ENCODE results near the gene AVL9.
"Not testable (repeated sequence)": the region's sequence is repeated elsewhere in the genome, so short reads cannot be mapped to it uniquely, and the experiment has no call there.

AVL9 gene

DNA sequence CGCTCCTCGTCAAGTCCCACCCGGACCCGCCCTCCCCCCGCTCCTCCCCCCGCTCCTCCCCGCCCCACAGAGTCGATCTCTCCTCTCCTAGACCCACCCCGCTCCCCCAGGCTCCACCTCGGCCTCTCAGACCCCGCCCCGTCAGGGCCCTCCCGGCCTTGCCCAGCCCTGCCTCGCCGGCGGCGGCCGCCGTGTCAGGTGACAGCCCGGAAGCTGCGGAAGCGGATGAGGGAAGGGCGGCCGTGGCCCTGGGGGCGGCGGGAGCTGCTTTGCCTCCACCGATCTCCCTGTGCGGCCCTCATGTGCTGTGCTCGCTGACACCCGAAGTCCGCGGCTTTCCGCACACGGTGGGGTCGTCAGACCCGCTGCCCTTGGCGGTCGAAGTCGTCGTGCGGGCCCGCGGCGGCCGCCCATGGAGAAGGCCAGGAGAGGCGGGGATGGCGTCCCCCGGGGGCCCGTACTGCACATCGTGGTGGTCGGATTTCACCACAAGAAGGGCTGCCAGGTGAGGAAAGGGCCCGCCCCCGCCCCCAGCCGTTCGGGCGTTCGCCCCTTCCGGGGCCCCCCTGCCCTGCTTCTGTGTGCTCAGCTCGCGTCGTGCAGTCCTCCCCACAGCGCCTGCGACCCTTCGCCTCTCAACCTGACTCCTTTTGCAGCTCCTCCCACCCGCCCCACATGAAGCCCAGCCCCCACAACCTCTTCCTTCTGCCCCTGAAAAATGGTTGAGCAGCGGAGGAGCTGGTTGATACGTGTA, at the start of gene AVL9:
AVL9 (plus strand) TSS at position 192 of the 754 bp plus-strand sequence; CDS start at position 413, 221 bp downstream.
- in situ Hi-C loops (cut with HindIII; ENCODE audit: low sequenced_read_pairs): no loop called here

DNA sequence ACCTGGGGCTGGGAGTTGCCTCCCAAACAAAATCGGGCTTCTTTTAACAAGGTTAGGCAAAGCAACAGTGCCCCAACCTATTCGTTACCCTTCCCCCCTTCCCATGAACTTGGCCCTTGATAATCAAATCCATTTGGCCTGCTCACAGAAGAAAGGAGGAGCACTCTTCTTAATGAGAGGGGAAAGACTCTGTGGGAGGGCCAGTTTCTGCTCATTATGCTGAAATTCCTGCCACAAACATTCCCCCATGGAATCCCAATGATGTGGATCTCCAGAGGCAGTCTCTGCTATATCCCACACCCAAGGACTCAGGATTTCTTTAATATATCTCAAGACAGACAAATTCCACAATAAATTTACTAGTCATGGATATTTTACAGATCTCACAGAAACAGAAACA, 48.1 kb upstream of the AVL9 start:
- in situ Hi-C loops (cut with HindIII; ENCODE audit: low sequenced_read_pairs): no loop called here

DNA sequence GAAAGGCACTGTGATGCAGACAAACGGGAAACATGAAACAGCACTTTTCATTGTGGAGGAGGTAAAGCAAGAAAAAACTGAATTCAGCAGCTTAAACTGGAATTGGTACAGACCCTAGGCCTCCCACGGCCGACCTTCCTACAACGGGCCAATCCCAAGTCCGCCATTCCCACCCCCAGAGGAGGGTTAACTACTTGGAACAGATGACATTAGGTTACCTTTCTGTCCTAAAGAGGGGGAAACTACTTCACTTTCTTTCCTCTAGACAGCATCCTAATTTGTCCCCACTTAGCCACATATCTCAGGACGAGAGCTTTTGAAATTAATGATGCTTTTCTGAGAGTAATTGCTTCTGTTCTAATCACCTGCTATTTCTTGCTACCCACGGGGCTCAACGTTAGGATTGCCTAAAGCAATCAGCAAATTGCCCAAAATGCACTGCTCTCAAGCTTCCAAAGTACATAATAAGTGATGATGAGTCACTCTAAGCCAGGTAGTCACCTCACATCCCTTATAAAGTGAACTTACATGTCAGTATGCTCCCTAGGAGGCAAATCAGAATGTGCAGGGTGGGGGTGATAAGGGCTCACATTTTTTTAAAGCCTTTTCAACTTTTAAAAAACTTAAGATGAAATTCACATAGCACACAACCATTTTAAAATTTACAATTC, 41.8 kb upstream of the AVL9 start:
- in situ Hi-C loops (cut with HindIII; ENCODE audit: low sequenced_read_pairs): no loop called here

DNA sequence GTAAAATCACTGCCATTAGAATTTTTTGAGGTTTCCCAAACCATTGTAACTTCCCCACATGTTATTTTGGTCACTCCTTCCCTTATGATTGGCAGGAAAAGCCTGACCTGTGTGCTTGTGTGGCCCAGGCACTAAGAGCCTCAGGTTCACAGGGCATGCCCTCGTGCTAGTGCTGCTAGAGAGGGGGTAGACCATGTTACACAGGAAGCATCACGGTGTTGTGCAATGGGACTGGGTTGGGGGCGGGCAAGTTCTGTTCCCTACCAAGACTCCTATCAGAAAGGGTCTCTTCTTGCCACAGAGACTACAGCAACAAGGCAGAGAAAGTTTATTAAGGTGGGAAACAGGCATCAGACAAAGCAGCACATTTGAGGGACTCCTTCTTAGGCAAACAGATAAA, 37.3 kb upstream of the AVL9 start:
- in situ Hi-C loops (cut with HindIII; ENCODE audit: low sequenced_read_pairs): no loop called here

DNA sequence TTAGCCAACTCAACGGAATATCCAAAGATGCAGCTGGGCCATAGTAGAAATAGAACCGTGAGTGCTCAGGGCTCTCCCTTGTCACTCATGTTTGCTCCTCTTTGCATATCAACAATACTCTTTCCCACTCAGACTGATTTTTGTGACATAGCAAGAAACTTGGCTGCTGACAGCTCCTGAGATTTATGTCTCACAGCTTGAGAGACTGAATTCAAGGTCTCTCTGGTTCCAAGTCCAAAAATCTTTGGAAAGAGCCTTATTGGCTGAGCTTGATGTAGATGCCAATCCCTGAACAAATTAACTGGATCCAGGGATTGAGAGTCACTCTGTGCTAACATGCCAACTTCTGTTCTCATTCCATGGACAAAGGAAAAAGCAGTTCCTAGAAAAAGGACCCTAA, 35.5 kb upstream of the AVL9 start:
- in situ Hi-C loops (cut with HindIII; ENCODE audit: low sequenced_read_pairs): no loop called here

DNA sequence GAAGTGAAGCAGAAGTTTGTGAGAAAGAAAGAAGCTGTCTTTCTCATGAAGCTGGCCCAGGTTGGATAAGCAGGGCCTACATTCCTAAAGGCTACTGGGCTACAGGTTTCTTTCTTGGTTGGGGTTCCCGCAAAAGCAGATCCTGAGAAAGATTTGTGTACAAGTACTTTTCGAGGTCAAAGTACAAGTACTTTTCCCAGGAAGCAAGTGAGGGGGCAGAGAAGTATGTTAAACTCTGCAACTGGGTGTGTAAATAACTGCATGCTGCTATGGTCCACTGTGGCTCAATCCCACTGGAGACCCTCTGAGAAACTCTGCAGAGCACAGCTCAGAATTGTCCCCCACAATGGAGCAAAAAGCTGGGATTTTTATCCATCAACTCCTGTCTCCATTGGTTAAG, 33.8 kb upstream of the AVL9 start:
- in situ Hi-C loops (cut with HindIII; ENCODE audit: low sequenced_read_pairs): no loop called here

DNA sequence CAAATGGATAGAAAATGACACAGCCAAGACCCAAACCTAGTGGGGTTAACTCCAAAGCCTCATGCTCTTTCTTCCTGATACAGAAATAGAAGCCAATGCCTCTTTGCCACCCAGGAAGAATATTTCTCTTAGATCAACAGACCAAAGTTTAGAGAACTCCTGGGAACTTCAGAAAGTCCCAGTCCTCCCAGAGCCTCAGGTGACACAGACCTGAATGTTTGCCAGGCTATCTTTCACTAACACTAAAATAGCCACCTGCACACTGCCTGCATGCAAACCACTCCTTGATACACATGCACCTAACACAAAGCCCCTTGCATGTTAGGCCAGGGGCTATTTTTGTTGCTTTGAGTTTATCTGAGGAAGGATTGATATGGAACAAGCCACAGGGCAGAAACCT, 32.8 kb upstream of the AVL9 start:
- in situ Hi-C loops (cut with HindIII; ENCODE audit: low sequenced_read_pairs): no loop called here

DNA sequence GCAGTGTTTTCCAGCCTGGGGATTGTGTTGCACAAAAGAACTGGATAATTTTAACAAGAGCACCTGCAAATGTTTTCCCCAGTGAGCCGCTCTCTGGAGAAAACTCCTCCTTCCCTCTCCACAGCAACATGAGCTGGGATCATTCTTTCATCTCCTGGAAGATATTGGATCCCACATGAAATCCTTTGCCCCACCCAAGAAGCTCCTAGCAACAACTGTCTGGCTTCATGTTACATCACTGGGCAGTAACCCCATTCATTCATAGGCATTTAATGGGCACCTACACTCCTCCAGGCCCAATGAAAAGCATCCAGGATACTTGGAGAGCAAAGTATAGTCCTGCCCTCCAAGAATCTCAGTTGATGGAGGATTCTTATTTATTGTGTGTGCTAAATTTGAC, 32.3 kb upstream of the AVL9 start:
- in situ Hi-C loops (cut with HindIII; ENCODE audit: low sequenced_read_pairs): no loop called here

DNA sequence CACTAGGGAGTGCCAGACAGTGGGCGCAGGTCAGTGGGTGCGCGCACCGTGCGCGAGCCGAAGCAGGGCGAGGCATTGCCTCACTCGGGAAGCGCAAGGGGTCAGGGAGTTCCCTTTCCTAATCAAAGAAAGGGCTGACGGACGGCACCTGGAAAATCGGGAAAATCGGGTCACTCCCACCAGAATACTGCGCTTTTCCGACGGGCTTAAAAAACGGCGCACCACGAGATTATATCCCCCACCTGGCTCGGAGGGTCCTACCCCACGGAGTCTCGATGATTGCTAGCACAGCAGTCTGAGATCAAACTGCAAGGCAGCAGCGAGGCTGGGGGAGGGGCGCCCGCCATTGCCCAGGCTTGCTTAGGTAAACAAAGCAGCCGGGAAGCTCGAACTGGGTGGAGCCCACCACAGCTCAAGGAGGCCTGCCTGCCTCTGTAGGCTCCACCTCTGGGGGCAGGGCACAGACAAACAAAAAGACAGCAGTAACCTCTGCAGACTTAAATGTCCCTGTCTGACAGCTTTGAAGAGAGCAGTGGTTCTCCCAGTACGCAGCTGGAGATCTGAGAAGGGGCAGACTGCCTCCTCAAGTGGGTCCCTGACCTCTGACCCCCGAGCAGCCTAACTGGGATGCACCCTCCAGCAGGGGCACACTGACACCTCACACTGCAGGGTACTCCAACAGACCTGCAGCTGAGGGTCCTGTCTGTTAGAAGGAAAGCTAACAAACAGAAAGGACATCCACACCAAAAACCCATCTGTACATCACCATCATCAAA, 30.5 kb upstream of the AVL9 start:
- in situ Hi-C loops (cut with HindIII; ENCODE audit: low sequenced_read_pairs): not testable (repeated sequence)

DNA sequence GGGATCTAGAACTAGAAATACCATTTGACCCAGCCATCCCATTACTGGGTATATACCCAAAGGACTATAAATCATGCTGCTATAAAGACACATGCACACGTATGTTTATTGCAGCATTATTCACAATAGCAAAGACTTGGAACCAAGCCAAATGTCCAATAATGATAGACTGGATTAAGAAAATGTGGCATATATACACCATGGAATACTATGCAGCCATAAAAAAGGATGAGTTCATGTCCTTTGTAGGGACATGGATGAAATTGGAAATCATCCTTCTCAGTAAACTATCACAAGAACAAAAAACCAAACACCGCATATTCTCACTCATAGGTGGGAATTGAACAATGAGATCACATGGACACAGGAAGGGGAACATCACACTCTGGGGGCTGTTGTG, 25.3 kb upstream of the AVL9 start:
- in situ Hi-C loops (cut with HindIII; ENCODE audit: low sequenced_read_pairs): not testable (repeated sequence)

DNA sequence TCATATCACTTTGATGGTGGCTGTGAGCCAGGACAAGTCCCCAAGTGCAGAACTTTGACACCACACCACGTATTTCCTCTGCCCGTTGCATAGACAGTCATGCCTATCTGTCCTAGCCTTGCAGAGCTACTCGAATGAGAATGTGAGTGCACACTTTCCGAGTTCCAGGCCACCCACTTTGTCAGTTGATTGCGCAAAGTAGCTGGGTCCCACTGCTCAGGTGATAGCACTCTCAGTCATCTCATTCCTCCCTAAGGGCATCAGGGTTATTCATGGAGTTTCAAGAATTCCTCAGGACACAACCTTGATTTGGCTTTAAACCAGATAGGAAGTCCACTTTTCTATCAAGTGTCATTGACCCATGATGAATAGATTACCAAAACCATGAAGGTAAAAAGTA, 24.4 kb upstream of the AVL9 start:
- in situ Hi-C loops (cut with HindIII; ENCODE audit: low sequenced_read_pairs): no loop called here

DNA sequence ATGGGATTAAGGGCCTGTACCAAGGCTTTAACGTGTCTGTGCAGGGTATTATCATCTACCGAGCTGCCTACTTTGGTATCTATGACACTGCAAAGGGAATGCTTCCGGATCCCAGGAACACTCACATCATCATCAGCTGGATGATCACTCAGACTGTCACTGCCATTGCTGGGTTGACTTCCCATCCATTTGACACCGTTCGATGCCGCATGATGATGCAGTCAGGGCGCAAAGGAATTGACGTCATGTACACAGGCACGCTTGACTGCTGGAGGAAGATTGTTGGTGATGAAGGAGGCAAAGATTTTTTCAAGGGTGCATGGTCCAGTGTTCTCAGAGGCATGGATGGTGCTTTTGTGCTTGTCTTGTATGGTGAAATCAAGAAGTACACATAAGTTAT, 23.3 kb upstream of the AVL9 start:
- in situ Hi-C loops (cut with HindIII; ENCODE audit: low sequenced_read_pairs): no loop called here

DNA sequence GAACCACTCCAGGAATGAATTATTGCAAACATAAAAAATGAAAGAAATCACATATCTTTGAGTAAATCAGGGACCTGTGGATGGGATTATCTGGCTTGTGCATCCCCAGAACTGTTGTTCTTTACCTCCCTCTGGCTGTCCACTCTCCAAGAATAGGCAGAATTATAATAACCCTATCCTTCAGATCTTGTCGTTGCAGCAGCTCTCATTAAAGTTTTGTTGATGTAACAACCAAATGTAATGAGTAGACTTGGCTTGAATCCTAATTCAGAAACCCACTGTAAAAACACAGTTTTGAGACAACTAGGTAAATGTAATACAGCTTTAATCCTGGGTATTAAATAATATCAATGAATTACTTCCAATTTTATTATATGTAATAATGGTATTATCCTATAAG, 21.3 kb upstream of the AVL9 start:
- in situ Hi-C loops (cut with HindIII; ENCODE audit: low sequenced_read_pairs): no loop called here

DNA sequence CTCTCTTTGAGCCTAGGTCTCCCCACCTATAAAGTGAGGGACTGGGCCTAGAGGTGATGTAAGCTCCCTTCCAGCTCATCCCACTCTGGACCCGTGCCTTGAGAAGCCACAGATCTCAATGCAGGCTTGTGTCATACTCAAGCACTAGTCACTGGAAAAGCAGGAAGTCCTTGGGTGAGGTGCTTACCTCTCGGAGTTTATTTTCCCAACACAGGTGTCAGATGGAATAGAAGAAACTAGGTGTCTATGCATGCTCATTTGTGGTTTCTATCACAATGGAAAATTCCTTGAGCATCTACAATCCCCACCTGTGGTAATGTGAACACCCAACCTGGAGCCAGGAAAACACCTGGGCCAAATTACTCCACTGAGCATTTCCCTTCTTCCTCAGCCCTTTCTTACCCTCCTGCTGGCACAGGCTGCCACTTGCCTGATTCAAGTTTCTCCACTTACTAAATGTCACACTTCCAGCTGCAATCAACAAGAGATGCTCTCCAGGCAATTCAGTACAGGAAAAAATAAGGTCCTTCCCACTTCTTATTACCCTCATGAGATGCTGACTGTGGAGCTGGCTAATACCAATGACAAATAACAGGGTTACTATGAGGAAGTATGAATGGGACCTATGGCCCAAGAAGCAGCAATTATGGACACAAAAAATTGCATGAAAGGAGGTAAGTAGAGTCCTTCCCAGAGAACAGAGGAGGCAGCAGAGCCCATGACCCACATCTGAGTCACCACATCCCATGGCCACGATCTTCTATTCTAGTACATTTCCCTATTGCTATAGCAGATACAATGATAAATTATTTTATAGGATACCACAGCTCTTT, 18.3 kb upstream of the AVL9 start:
- in situ Hi-C loops (cut with HindIII; ENCODE audit: low sequenced_read_pairs): no loop called here

DNA sequence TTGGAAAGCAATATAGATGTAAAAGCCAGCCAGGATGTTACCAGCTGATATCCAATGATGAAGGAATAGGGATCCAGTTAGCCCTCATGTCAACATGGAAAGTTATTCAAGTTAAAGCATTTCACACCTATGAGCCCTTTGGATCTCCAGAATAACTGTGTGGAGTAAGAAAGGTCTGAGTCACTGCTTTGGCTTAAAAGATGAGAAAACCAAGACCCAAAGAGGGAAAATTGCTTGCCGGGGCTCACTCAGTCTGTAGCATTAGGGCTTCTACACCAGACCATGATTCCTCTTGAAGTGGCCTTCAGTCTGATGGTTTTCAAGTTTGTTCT, 17.7 kb upstream of the AVL9 start:
- in situ Hi-C loops (cut with HindIII; ENCODE audit: low sequenced_read_pairs): no loop called here

DNA sequence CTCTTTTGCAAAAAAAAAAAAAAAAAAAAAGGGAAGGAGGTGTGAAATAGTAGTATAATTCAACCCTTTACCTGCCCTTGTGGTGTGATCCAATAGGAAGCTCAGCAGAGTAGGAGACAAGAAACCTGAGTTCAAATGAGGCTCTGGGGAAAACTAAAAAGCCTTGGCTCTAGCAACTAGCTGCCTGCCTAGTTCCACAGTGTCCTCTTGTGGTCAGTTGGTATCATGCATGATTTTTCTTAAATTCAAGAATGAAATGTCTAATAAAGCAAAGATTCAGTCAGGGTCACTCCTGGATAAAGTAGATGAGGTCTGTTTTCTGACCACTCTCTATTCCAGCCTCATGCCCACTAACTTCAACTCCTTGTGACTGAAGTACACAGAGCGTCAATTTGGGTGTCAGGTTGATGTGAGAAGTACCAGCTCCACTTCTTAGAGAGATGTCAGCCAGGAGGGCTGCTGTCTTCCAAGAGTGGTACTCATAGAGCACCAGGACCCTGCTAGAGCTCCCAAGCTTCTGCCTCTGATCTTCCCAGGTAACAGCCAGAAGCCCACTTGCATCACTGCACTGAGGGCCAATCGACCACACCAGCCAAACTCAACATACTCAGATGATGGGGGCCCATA, 15.6 kb upstream of the AVL9 start:
- in situ Hi-C loops (cut with HindIII; ENCODE audit: low sequenced_read_pairs): loop anchor here (10.0 kb wide), 1 partner anchor 265 kb away; no protein-coding TSS in a partner anchor

DNA sequence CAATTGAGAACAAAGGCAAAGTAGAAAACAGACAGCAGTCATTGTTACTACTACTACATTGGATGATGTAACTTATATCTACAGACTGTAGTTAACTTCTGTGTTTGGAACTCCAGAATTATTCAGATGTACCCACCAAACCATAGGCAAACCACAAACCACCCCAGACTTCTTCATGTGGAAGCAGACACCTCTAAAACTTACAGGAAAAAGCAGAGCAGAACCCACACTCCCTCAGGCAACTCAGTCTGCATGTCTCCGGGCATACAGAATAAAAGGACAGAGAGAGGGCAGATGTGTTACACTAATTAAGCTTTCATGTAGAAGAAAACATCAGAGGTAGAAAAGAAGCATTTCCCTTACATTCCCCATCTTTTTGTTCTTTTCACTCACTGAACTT, 14.1 kb upstream of the AVL9 start:
- in situ Hi-C loops (cut with HindIII; ENCODE audit: low sequenced_read_pairs): loop anchor here (10.0 kb wide), 1 partner anchor 266 kb away; no protein-coding TSS in a partner anchor

DNA sequence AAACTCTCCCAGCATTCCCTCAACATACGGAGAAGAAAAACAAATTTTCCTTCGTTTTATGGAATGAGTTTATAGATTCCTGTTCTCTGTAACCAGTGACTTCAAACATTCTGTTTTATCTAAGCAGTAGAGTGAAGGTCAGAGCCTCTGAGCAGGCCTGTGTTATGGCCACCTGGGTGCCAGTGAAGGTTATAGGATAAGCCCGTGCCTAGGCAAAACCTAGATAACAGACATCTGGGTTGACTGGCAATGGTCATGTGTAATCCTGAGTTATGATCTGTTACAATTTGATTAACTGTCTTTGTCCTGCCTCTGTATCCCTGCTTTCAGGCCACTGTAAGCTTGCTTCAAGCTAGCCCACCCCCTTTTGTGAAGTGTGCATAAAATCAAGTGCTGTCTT, 13.4 kb upstream of the AVL9 start:
- in situ Hi-C loops (cut with HindIII; ENCODE audit: low sequenced_read_pairs): loop anchor here (10.0 kb wide), 1 partner anchor 267 kb away; no protein-coding TSS in a partner anchor

DNA sequence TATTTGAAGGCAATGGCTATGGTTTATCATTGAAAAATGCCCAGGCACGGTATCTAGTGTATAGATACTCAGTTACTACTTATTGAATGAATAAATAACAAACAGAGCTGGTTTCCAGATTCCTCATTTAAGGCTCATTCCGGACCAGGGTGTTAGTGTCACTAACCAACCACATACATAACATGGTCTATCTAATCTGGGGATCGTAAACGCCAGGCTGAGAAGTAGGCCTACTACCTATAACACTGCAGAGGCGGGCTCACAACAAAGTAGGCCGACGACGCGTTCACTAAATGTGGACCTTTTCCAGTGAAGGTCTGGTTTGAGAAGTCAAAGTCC, 5.5 kb upstream of the AVL9 start:
- in situ Hi-C loops (cut with HindIII; ENCODE audit: low sequenced_read_pairs): loop anchor here (10.0 kb wide), 1 partner anchor 275 kb away; no protein-coding TSS in a partner anchor

DNA sequence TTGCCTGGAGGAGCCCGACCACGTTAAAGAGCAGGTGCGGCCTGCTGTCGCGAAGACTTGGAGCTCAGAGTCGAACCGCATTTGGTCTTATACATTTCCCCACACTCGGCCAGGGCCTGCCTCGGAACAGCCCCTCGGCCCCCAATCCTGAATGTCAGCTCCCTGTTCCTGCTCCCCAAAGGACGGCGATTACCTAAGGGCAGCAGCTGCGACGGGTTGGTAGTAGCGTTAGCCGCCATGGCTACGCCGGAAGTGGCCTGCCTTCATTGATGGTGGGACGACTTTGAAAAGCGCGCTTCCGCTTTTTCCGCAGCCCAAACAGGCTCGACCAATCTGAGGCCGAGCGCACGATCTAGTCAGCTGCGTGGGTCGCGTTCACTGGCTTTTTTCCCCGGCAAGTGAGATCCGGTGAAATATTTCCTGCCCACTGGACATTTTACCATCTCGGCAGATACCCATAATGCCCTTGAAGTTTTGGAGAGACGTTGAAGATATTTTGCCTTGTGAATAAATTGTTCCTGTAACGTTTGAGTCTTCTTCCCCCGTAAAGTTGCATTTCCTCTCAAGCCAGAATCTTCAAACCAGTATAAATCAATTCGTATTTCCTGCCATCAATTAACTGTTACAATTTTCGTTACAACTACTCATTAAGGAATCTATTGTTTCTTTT, 5.0 kb upstream of the AVL9 start, which contains the start of gene LSM5:
LSM5 (minus strand) TSS at position 254 of the 670 bp plus-strand sequence; CDS start at position 239, 15 bp downstream.
- in situ Hi-C loops (cut with HindIII; ENCODE audit: low sequenced_read_pairs): no loop called here

Data from DLD1 (cell line).